HG03460 (cell line): ENCODE data around the gene COX4I2.

Experiments used
- ATAC-seq: cut with Tn5 transposase; IDR thresholded peaks from one replicate; pipeline ENCODE4 v1.9.1; 2021; ENCODE audit not compliant: unreplicated experiment

COX4I2 gene

GRCh38 chr20:31675828-31676608 is 38.3 kb downstream of the COX4I2 start:
- peak; percentile 56 for ATAC-seq

GRCh38 chr20:31676609-31676989 is 38.9 kb downstream of the COX4I2 start:
- no peak for ATAC-seq

- ATAC-seq, result no peak
Measured at GRCh38 chr20:31677553-31678260, 40.0 kb downstream of the COX4I2 start.

GRCh38 chr20:31678389-31679356 is 41.0 kb downstream of the COX4I2 start:
- ATAC-seq, result no peak

GRCh38 chr20:31679357-31680285 is 41.9 kb downstream of the COX4I2 start:
- no peak for ATAC-seq

- no peak for ATAC-seq
Measured at GRCh38 chr20:31680286-31681127, 42.8 kb downstream of the COX4I2 start.

- ATAC-seq, result no peak
Measured at GRCh38 chr20:31681128-31681727, 43.5 kb downstream of the COX4I2 start.

GRCh38 chr20:31681769-31682168 is 44.1 kb downstream of the COX4I2 start:
- no peak for ATAC-seq

GRCh38 chr20:31682352-31682751 is 44.6 kb downstream of the COX4I2 start:
- ATAC-seq, result no peak

GRCh38 chr20:31682927-31683326 is 45.2 kb downstream of the COX4I2 start:
- no peak for ATAC-seq

GRCh38 chr20:31684153-31685015 is 46.7 kb downstream of the COX4I2 start:
- peak; percentile 59 for ATAC-seq

GRCh38 chr20:31685853-31686643 is 48.3 kb downstream of the COX4I2 start:
- ATAC-seq, result peak; percentile 5

GRCh38 chr20:31687777-31688176 is 50.1 kb downstream of the COX4I2 start:
- no peak for ATAC-seq

GRCh38 chr20:31689141-31689540 is 51.4 kb downstream of the COX4I2 start:
- no peak for ATAC-seq

- no peak for ATAC-seq
Measured at GRCh38 chr20:31690124-31690666, 52.5 kb downstream of the COX4I2 start.

GRCh38 chr20:31691646-31692275 is 54.0 kb downstream of the COX4I2 start:
- no peak for ATAC-seq
